ENCODE results near the gene MKRN3.
"Not testable (repeated sequence)": the region's sequence is repeated elsewhere in the genome, so short reads cannot be mapped to it uniquely, and the experiment has no call there.

MKRN3 gene

GRCh38 chr15:23589012-23589411 lies 23.5 kb downstream of the MKRN3 start:
- Histone ChIP-seq H3K27ac (ENCODE audit: low read depth, low read length) (no peak overlapping the region), H3K4me3 (ENCODE audit: low read depth in 1 of 2, low read length in 2 of 2) (no peak overlapping the region), H3K9ac (ENCODE audit: low read length) (no peak overlapping the region), H3K36me3 (ENCODE audit: insufficient read depth, low read length) (no peaks in the 10 kb centered on the region), H3K9me3 (ENCODE audit: low read length) (no peaks in the 10 kb centered on the region), H3K4me1 (ENCODE audit: insufficient read depth, low read length) (no peaks in the 10 kb centered on the region), H3K27me3 (ENCODE audit: control insufficient read depth in 1 of 2, insufficient read depth in 2 of 2, low read length in 2 of 2) (no peaks in the 10 kb centered on the region)

GRCh38 chr15:23594252-23594770 lies 28.8 kb downstream of the MKRN3 start:
- Histone ChIP-seq H3K4me1 (ENCODE audit: insufficient read depth, low read length) (no peaks in the 10 kb centered on the region), H3K27ac (ENCODE audit: low read depth, low read length) (no peak overlapping the region), H3K36me3 (ENCODE audit: insufficient read depth, low read length) (no peaks in the 10 kb centered on the region), H3K4me3 (ENCODE audit: low read depth in 1 of 2, low read length in 2 of 2) (no peak overlapping the region), H3K9me3 (ENCODE audit: low read length) (no peaks in the 10 kb centered on the region), H3K27me3 (ENCODE audit: control insufficient read depth in 1 of 2, insufficient read depth in 2 of 2, low read length in 2 of 2) (no peaks in the 10 kb centered on the region), H3K9ac (ENCODE audit: low read length) (no peak overlapping the region)

GRCh38 chr15:23595368-23595767 lies 29.9 kb downstream of the MKRN3 start:
- Histone ChIP-seq H3K27me3 (ENCODE audit: control insufficient read depth in 1 of 2, insufficient read depth in 2 of 2, low read length in 2 of 2) (no peaks in the 10 kb centered on the region), H3K9me3 (ENCODE audit: low read length) (no peaks in the 10 kb centered on the region), H3K4me3 (ENCODE audit: low read depth in 1 of 2, low read length in 2 of 2) (no peak overlapping the region), H3K36me3 (ENCODE audit: insufficient read depth, low read length) (no peaks in the 10 kb centered on the region), H3K27ac (ENCODE audit: low read depth, low read length) (no peak overlapping the region), H3K4me1 (ENCODE audit: insufficient read depth, low read length) (no peaks in the 10 kb centered on the region), H3K9ac (ENCODE audit: low read length) (no peak overlapping the region)

GRCh38 chr15:23596736-23597135 lies 31.3 kb downstream of the MKRN3 start:
- Histone ChIP-seq H3K9me3 (ENCODE audit: low read length) (no peaks in the 10 kb centered on the region), H3K4me3 (ENCODE audit: low read depth in 1 of 2, low read length in 2 of 2) (no peak overlapping the region), H3K4me1 (ENCODE audit: insufficient read depth, low read length) (no peaks in the 10 kb centered on the region), H3K27me3 (ENCODE audit: control insufficient read depth in 1 of 2, insufficient read depth in 2 of 2, low read length in 2 of 2) (no peaks in the 10 kb centered on the region), H3K9ac (ENCODE audit: low read length) (no peak overlapping the region), H3K36me3 (ENCODE audit: insufficient read depth, low read length) (no peaks in the 10 kb centered on the region), H3K27ac (ENCODE audit: low read depth, low read length) (no peak overlapping the region)

- H3K9ac ChIP-seq (ENCODE audit: low read length); H3K27ac ChIP-seq (ENCODE audit: low read depth, low read length): not testable (repeated sequence)
These were observed 31.8 kb downstream of the MKRN3 start for GRCh38 chr15:23597278-23597677.

GRCh38 chr15:23599053-23599452 lies 33.6 kb downstream of the MKRN3 start:
- Histone ChIP-seq H3K9ac (ENCODE audit: low read length) (no peak overlapping the region), H3K4me3 (ENCODE audit: low read depth in 1 of 2, low read length in 2 of 2) (no peak overlapping the region), H3K27ac (ENCODE audit: low read depth, low read length) (no peak overlapping the region), H3K27me3 (ENCODE audit: control insufficient read depth in 1 of 2, insufficient read depth in 2 of 2, low read length in 2 of 2) (no peaks in the 10 kb centered on the region), H3K36me3 (ENCODE audit: insufficient read depth, low read length) (no peaks in the 10 kb centered on the region), H3K9me3 (ENCODE audit: low read length) (no peaks in the 10 kb centered on the region), H3K4me1 (ENCODE audit: insufficient read depth, low read length) (no peaks in the 10 kb centered on the region)

More at GRCh38 chr15:23597278-23597677, 31.8 kb downstream of the MKRN3 start:
- not testable (repeated sequence) for H3K9me3 ChIP-seq (ENCODE audit: low read length); H3K36me3 ChIP-seq (ENCODE audit: insufficient read depth, low read length); H3K4me1 ChIP-seq (ENCODE audit: insufficient read depth, low read length); H3K27me3 ChIP-seq (ENCODE audit: control insufficient read depth in 1 of 2, insufficient read depth in 2 of 2, low read length in 2 of 2); H3K4me3 ChIP-seq (ENCODE audit: low read depth in 1 of 2, low read length in 2 of 2)

GRCh38 chr15:23602124-23602523 lies 36.6 kb downstream of the MKRN3 start:
- Histone ChIP-seq H3K27ac (ENCODE audit: low read depth, low read length) (no peak overlapping the region), H3K9me3 (ENCODE audit: low read length) (no peaks in the 10 kb centered on the region), H3K4me3 (ENCODE audit: low read depth in 1 of 2, low read length in 2 of 2) (no peak overlapping the region), H3K36me3 (ENCODE audit: insufficient read depth, low read length) (no peaks in the 10 kb centered on the region), H3K9ac (ENCODE audit: low read length) (no peak overlapping the region), H3K4me1 (ENCODE audit: insufficient read depth, low read length) (no peaks in the 10 kb centered on the region), H3K27me3 (ENCODE audit: control insufficient read depth in 1 of 2, insufficient read depth in 2 of 2, low read length in 2 of 2) (no peaks in the 10 kb centered on the region)

- Histone ChIP-seq H3K36me3 (ENCODE audit: insufficient read depth, low read length) (no peaks in the 10 kb centered on the region), H3K9ac (ENCODE audit: low read length) (no peak overlapping the region), H3K9me3 (ENCODE audit: low read length) (no peaks in the 10 kb centered on the region), H3K4me1 (ENCODE audit: insufficient read depth, low read length) (no peaks in the 10 kb centered on the region), H3K27me3 (ENCODE audit: control insufficient read depth in 1 of 2, insufficient read depth in 2 of 2, low read length in 2 of 2) (no peaks in the 10 kb centered on the region), H3K27ac (ENCODE audit: low read depth, low read length) (no peak overlapping the region), H3K4me3 (ENCODE audit: low read depth in 1 of 2, low read length in 2 of 2) (no peak overlapping the region)
These were observed 40.8 kb downstream of the MKRN3 start for GRCh38 chr15:23606226-23606625.

- no peak overlapping the region for H3K27ac ChIP-seq (ENCODE audit: low read depth, low read length)
- H3K36me3 ChIP-seq (ENCODE audit: insufficient read depth, low read length) = no peaks in the 10 kb centered on the region
- H3K4me3 ChIP-seq (ENCODE audit: low read depth in 1 of 2, low read length in 2 of 2) = no peak overlapping the region
- H3K4me1 ChIP-seq (ENCODE audit: insufficient read depth, low read length) = no peaks in the 10 kb centered on the region
- H3K9me3 ChIP-seq (ENCODE audit: low read length) = no peaks in the 10 kb centered on the region
- H3K27me3 ChIP-seq (ENCODE audit: control insufficient read depth in 1 of 2, insufficient read depth in 2 of 2, low read length in 2 of 2) = no peaks in the 10 kb centered on the region
- no peak overlapping the region for H3K9ac ChIP-seq (ENCODE audit: low read length)
These were observed 51.1 kb downstream of the MKRN3 start for GRCh38 chr15:23616536-23616935.
